Hematopoietic multipotent progenitor cell treated with erythropoietin and hydrocortisone succinate and interleukin-3 and kit ligand, for 8 days (in vitro differentiated cells): Measurements from ENCODE around the gene NELL2.

Experiments used
- DNase-seq: peaks from one replicate; pipeline ENCODE4 v3.0.0-alpha.2; 2015

The NELL2 gene

GRCh38 chr12:44525806-44526654, 350.1 kb downstream of the NELL2 start:
- no peak for DNase-seq

- no peak for DNase-seq
These were observed 352.3 kb downstream of the NELL2 start for GRCh38 chr12:44523828-44524227.

DNA sequence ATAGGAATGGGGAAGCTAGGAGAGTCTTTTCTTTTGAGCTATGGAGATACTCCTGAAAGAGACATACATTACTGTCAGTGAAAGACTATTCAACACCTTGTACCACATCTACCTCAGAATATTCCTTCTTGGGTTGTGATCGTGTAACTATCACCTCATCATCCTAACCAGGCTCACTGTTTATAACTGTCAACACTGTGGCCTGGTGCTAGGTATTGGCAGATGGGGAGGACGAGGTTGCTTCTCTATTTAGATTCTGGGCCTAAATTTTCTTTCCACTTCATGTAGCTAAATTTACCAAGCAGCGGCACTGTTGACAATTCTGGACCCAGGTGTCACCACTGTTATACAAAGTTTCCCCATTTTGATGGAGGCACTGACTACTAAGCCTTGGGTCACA, 354.4 kb downstream of the NELL2 start:
- no peak for DNase-seq

GRCh38 chr12:44519931-44520330, 356.2 kb downstream of the NELL2 start:
- no peak for DNase-seq

- no peak for DNase-seq
These were observed 364.8 kb downstream of the NELL2 start for GRCh38 chr12:44511289-44511688.

DNA sequence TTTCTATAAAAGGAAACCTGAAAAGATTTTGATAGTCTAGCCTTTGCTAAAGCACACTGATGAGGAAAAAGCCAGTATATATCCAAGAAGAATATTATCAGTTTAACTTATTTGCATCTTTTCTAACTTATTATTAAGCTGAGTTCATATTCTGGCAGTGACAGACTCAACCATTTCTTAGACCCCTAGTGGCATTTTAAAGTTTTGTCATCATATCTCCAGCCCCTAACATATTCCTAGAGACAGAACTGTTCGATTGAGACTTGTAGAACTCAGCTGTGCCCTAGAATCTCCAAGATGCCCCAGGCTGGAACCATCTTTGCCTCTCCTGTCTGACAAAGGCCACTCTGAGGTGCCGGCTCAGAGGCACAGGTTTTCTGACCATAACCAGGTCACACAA, 365.6 kb downstream of the NELL2 start:
- no peak for DNase-seq

DNA sequence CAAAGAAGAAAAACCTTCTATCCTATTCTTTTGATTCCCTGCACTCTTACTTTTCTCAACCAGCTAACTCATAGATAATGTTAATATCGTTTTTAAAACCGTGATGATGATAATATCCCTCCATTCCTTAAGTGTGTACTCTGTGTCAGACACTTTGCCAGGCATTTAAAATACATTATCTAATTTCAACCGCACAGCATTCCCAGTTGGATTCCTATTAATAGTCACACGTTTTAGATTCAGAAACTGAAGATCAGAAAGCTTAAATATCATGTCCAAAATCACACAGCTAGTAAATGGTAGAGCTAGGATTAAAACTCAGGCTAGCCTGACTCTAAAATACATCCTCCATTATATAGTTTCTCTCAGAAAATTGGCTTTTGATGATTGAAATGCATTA, 366.0 kb downstream of the NELL2 start:
- no peak for DNase-seq

DNA sequence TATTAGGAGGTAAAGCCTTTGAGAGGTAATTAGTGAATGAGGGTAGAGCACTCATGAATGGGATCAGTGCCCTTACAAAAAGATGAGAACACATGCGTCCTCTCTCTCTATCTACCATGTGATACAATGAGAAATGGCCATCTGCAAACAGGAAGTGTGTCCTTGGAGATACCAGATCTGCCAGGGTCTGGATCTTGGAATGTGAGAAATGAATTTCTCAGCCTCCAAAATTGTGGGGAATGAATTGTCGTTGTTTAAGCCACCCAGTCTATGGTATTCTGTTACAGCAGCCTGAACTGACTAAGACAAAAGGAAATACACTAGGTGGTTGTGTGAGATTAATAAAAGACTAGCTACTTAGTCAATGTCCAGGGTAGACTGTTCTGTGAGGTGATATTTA, 366.6 kb downstream of the NELL2 start:
- no peak for DNase-seq

DNA sequence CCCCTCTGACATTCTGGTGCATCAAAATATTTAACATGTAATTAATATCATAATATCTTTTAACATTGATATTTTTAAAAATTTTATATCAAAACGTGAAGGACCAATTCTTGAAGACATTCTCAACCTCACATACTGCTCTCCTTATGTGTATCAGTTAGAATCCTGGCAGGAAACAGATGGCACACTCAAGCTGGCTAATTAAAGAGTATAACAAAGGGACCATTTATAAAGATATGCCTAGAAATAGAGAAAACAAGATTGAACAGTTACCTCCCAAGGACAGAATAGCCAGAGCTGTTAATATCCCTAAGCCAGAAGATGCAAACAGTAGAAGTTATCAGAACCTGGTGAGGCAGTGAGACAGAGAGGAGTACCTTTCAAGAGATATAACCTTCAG, 368.7 kb downstream of the NELL2 start:
- no peak for DNase-seq

DNA sequence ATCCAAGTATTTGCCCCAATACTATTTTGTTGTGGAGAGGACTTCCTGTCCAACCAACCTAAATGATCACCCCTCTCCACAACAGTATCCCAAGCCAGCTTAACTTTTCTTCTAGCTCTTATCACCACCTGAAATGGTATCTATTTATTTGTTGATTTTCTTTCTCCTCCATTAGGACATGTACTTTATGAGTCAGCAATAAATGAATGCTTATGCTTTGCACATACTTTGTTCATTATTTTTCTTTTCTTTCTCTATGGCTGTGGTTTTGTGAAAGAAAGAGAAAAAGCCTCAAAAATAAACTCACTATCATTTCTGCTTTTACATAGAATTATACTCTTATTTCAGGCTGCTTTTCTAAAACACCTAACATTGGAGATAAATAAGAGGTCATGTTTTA, 371.3 kb downstream of the NELL2 start:
- no peak for DNase-seq

DNA sequence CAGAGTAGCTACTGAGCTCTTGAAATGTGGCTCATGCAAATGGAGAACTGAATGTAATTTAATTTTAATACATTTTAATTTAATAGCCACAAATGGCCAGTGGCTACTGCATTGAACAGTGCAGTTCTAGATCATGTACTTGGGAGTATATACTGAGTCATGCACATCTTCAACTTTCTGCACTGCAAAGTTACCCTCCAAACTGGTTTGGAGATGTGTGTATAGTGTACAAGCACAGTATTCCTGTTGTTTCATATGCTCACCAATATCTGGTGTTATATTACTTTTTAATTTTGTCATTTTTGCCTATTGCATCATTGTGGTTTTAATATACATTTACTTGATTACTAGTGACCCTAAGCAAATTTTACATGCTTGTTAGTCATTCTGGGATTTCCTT, 372.8 kb downstream of the NELL2 start:
- no peak for DNase-seq

DNA sequence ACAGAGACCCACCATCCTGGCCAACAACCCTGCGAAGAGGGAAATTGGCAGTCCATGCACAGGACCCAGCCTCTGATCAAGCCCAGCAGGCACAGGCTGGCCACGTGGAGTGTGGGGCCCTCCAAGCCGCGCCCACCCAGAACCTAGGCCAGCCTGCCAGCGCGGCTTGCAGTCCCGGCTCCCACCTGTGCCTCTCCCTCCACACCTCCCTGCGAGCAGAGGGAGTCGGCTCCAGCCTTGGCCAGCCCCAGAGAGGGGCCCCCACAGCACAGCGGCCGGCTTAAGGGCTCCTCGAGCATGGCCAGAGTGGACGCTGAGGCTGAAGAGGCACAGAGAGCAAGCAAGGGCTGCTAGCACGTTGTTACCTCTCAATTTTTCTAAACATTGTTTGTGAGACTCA, 373.4 kb downstream of the NELL2 start:
- no peak for DNase-seq

- DNase-seq, result no peak
These were observed 375.7 kb downstream of the NELL2 start for GRCh38 chr12:44500423-44500822.

DNA sequence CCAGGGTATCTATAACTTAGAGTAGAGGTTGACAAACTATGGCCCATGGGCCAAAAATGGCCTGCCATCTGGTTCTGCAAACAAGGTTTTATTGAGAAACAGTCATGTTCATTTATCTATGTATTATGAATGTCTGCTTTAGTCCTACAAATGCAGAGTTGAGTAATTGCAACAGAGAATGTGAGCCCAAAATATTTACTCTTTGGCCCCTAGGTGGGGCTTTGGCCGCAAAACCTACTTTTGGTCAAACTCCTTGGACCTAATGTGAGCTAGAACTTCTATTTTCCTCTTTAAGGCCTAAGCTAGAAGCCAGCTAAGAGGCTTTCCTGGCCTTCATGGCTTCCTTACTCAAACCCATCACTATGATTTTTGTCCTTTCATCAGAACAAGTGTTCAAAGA, 379.1 kb downstream of the NELL2 start:
- DNase-seq, result no peak

DNA sequence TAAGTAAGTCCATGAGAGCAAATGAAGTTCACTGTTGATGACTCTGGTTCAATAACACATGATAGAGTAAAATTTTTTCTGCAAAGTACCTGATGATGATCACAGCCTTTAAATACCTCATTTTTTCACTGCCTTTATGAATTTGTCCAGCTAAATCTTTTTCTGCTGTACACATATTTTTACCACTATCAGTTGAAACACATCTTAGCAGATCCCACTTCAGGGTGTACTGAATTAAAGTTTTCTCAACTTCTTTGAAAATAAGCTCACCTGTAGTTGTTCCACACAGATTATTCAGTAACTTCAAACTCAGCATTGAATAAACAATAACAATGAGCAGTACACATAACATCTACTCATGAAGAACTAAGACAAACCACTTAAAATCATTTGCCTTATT, 385.9 kb downstream of the NELL2 start:
- no peak for DNase-seq

DNA sequence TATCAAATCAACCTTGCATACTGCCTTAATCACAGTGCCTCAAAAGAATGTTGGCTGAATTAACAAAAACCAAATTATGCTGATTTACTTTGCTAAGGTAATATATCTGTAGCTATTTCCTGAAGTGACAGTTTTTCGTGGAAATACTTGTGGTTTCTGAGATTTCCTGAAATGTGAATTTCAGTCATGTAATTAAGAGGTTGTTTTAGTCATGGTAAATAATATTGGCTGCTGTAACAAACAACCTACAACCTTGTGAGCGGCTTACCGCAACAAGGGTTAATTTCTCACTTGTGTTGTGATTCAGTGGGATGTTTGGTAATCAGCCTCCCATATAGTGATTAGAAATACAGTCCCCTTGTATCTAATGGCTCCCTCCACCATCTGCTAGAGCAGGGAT, 387.9 kb downstream of the NELL2 start:
- DNase-seq, result no peak

GRCh38 chr12:44484862-44485261, 391.3 kb downstream of the NELL2 start:
- no peak for DNase-seq

DNA sequence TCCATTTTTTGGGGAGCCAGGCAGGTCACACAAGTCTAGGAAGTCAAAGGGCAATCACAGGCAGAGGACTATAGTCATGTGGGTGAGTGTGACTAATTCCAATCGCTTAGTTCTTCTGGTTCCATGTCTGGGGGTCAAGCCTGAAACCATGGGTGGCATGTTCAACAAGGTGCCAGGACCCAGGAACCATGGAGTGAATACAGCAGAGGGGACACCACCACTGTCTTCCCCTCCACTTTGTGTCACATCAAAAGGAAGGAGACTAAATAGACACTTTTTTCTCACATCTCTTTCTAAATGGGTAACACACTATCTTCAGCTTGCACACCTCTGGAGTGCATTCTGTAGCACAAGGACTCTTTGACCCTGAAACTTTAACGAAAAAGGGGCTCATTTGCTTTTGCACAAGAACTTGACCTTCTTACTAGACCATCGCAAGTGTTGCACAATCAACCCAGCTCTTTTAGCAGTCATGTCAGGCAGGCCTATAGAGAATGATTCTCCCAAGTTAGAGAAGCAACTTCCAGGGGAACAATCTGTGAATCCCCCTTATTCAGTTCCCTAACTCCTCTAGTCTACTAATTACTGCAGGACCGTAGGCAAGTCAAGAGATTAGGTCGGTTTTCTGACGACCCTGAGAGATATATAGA, 398.7 kb downstream of the NELL2 start:
- no peak for DNase-seq

DNA sequence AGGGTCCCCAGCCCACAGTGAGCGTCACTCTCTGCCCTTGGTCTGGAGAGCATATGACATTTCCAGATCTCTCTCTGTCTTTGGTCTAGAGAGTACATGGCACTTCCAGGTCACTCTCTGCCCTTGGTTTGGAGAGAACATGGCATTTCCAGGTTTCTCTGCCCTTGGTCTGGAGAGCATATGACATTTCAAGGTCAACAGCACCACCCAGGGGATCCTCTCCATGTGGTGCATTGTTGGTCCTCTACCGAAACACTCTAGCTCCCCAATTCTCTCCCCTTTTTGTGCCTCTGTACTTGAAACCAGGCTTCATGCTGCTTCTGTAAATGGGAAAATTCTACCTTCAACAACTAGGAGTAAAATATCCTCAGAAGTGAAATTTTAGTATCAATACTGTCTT, 399.4 kb downstream of the NELL2 start:
- no peak for DNase-seq

- no peak for DNase-seq
These were observed 411.0 kb downstream of the NELL2 start for GRCh38 chr12:44465139-44465538.

GRCh38 chr12:44464180-44464579, 411.9 kb downstream of the NELL2 start:
- no peak for DNase-seq

DNA sequence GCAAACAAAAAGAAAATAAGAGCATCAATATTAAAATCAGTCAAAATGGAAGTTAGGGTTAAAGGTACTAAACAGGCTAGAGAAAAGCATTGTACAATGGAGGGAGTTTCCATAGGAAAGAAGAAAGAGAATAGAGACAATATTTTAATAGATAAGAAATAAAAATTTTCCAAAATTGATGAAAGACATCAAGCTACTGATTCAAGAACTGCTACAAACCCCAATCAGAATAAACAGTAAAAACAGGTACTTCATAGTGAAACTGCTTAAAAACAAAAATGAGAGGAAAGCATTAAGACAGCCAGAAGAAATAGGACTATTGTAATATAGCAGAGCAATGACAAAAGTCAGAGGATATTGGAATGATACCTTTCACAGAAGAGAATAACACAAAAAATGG, 413.4 kb downstream of the NELL2 start:
- DNase-seq, result no peak

DNA sequence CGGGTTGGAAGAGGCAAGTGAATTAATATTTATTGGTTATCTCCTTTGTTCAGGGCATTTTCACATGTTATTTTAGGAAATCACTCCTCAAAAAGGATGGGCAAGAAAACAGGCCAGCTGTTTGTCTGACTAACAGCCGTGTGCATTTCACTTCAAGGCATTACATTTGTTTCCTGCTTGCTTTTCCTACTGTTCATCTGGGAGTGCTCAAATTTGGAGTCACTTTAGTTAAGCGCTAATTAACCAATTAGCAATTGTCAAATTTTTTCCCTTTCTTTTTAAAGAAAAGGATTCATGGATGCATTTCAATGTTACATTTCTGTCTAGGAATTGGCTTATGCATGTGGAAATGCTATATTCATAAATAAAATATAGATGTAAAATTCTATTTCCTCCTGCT, 415.9 kb downstream of the NELL2 start:
- DNase-seq, result no peak

- DNase-seq, result no peak
These were observed 416.5 kb downstream of the NELL2 start for GRCh38 chr12:44459569-44459968.
